Muscle of arm (tissue), 14 donors: ENCODE results near the gene ARL6IP5. TPM values are rescaled to one million over a fixed set of nuclear protein-coding genes. Genes with fewer than 3 reads are reported as not detected.

ENCODE experiments used
- DNase-seq: peaks from one replicate; pipeline ENCODE4 v3.0.0-alpha.2; 2013
- long read RNA-seq, 11 donors: transcript quantifications; one replicate each; lab custom pipeline, GENCODE V29; 2026
- polyA plus RNA-seq, 12 donors: library from polyadenylated mRNA; unstranded; fragments of 120-200 nt; gene quantifications; one replicate each; pipeline ENCODE4 v1.2.1, GENCODE V29; 2013; ENCODE audit not compliant: insufficient read length in 12 of 12

Gene ARL6IP5, protein sequence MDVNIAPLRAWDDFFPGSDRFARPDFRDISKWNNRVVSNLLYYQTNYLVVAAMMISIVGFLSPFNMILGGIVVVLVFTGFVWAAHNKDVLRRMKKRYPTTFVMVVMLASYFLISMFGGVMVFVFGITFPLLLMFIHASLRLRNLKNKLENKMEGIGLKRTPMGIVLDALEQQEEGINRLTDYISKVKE
- 100 to 1,000 TPM in 10 of 12 donors, 10 to 100 TPM in 1, not detected in 1; 75.8 to 167 (median 137) TPM for polyA plus RNA-seq
- long read RNA-seq, donor 1, transcript ARL6IP5-201 (3 exons, 2,101 nt): major isoform, 54 of 70 reads
- long read RNA-seq, donor 1, partial matches to known transcripts: 15 of 70 reads
- long read RNA-seq, donor 1, other reads (novel, unspliced or antisense): 0 of 70 reads
- long read RNA-seq, donor 2, transcript ARL6IP5-201 (3 exons, 2,101 nt): major isoform, 165 of 181 reads
- long read RNA-seq, donor 2, partial matches to known transcripts: 12 of 181 reads
- long read RNA-seq, donor 2, other reads (novel, unspliced or antisense): 0 of 181 reads
- long read RNA-seq, donor 3, transcript ARL6IP5-201 (3 exons, 2,101 nt): major isoform, 60 of 75 reads
- long read RNA-seq, donor 3, partial matches to known transcripts: 12 of 75 reads
- long read RNA-seq, donor 3, other reads (novel, unspliced or antisense): 0 of 75 reads
- long read RNA-seq, donor 4, transcript ARL6IP5-201 (3 exons, 2,101 nt): major isoform, 39 of 46 reads
- long read RNA-seq, donor 4, partial matches to known transcripts: 6 of 46 reads
- long read RNA-seq, donor 4, other reads (novel, unspliced or antisense): 0 of 46 reads
- long read RNA-seq, donor 5, transcript ARL6IP5-201 (3 exons, 2,101 nt): major isoform, 212 of 238 reads
- long read RNA-seq, donor 5, partial matches to known transcripts: 22 of 238 reads
- long read RNA-seq, donor 5, other reads (novel, unspliced or antisense): 0 of 238 reads
- long read RNA-seq, donor 6, transcript ARL6IP5-201 (3 exons, 2,101 nt): major isoform, 51 of 74 reads
- long read RNA-seq, donor 6, partial matches to known transcripts: 23 of 74 reads
- long read RNA-seq, donor 6, other reads (novel, unspliced or antisense): 0 of 74 reads
- long read RNA-seq, donor 7, transcript ARL6IP5-201 (3 exons, 2,101 nt): major isoform, 40 of 49 reads
- long read RNA-seq, donor 7, partial matches to known transcripts: 8 of 49 reads
- long read RNA-seq, donor 7, other reads (novel, unspliced or antisense): 0 of 49 reads
- long read RNA-seq, donor 8, transcript ARL6IP5-201 (3 exons, 2,101 nt): major isoform, 137 of 836 reads
- long read RNA-seq, donor 8, partial matches to known transcripts: 611 of 836 reads
- long read RNA-seq, donor 8, other reads (novel, unspliced or antisense): 88 of 836 reads
- long read RNA-seq, donor 9, transcript ARL6IP5-201 (3 exons, 2,101 nt): major isoform, 42 of 54 reads
- long read RNA-seq, donor 9, partial matches to known transcripts: 11 of 54 reads
- long read RNA-seq, donor 9, other reads (novel, unspliced or antisense): 0 of 54 reads
- long read RNA-seq, donor 10, transcript ARL6IP5-202 (2 exons, 580 nt): minor isoform, 6 of 176 reads
- long read RNA-seq, donor 10, transcript ARL6IP5-201 (3 exons, 2,101 nt): major isoform, 111 of 176 reads
- long read RNA-seq, donor 10, partial matches to known transcripts: 59 of 176 reads
- long read RNA-seq, donor 10, other reads (novel, unspliced or antisense): 0 of 176 reads
- long read RNA-seq, donor 11, transcript ARL6IP5-201 (3 exons, 2,101 nt): major isoform, 88 of 425 reads
- long read RNA-seq, donor 11, partial matches to known transcripts: 335 of 425 reads
- long read RNA-seq, donor 11, other reads (novel, unspliced or antisense): 0 of 425 reads

DNA sequence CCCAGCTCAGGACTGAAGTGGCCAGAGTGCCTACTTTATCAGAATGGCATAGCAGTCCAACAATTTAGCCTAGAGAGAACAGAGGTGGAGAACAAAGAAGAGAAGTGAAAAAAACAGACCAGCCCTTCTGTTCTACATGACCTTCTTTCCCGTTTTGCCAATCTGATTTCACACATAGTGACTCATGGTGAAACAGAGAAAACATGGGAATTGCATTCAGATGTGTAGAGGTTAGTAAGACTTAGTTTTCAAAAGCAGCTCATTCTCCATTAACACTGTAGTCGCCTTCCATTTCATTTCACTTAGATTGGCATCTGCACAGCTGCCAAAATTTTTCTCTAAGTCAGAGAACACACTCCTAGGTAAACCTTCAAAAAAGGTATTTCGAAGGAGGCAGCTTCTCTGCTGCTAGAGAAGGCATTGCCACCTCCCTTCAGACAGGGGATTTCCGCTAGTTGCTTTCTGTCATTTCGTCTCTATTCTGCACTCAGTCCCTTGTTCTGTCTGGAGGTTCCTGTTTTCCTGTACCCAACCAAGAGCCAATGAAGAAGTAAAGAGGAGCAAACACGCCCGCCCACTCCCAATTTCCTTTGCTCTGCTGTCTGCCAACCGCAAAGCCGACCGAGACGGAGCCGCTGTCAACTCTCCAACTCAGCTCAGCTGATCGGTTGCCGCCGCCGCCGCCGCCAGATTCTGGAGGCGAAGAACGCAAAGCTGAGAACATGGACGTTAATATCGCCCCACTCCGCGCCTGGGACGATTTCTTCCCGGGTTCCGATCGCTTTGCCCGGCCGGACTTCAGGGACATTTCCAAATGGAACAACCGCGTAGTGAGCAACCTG lies at the start of gene ARL6IP5:
ARL6IP5 (plus strand) TSS at position 612 of the 842 bp plus-strand sequence; CDS start at position 723, 111 bp downstream.
- DNase-seq: peak; percentile 96

DNA sequence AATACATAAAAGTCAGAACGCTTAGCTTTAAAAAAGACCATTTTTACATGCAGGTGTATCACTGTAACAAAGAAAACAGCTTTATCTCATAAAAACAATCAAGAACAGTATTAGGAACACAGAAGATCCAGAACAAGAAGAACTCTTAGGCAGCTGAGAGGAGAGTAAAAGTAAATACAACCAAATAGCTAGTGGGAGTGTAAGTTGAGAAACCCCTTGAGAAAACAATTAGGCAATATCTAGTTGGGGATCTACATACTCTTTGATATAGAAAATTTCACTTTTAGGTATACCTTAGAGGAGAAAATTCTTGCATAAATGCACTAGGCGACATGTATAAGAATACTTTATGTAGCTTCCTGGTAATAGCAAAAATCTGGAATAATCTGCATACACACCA lies 40.1 kb upstream of the ARL6IP5 start:
- no peak for DNase-seq

DNA sequence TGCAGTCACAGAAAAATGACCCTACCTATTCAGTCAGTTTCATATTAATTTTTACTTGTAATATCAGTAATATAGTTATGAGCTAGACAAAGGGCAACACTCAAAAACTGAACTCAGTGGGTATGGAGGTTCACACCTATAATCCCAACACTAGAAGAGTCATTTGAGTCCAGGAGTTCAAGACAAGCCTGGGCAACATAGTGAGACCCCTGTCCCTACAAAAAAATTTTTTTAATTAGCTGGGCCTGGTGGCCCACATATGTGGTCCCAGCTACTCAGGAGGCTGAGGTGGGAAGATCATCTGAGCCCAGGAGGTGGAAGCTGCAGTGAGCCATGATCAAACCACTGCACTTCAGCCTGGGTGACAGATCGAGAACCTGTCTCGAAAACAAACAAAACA lies 35.7 kb upstream of the ARL6IP5 start:
- no peak for DNase-seq

DNA sequence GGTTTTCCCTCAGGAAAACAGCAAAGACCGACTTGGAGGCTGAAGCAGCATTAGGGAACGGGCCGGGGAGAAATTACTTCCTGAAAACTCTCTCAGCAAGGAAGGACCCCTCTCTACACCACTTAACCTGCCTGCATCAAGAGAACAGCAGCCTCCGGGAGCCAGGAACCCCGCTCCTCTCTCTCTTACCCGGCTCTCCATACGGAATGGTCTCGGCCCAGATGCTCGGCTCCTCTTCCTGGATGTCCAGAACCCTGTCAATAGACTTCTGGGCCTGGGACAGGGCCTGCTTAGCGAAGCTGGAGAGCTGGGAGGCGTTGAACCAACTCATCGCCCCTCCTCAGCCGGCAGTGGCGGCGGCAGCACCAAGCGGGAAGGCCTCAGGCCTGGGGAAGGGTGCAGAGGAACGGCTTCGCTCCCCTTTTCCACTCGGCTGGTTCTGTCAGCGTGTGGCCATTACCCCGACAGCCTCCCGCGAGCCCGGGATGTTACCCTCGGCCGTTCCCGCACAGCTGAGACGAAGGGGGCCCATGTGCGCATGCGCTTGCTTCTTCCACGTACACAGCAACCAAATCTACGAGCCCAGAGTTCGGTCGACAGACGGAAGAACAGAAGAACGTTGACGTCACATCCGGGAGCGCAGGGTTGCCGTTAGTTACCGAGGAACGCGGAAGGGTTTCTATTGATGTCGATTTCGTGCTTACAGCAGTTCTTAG lies 32.8 kb upstream of the ARL6IP5 start, which contains the start of gene TMF1:
TMF1 (minus strand) TSS at position 578 of the 716 bp plus-strand sequence; CDS start at position 331, 247 bp downstream.
- DNase-seq: peak; percentile 99

DNA sequence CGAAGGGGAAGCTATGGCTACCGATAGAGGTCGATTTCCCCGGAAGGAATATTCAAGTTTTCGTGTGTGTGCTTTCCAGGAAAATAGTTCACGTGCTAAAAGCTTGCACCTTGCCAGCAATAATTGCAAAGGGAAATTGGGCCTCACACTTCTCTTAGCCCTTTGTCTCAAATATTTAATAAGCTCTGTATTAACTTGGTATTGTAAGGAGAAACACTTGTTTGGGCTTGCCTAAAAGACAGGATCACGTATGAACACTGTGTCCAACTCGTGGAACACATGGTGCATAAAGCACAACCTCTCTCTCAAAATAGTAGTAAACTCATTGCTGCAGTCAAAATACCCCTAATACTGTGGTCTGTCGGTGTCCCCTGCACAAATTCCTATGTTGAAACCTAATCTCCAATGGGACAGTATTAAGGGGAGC lies 32.3 kb upstream of the ARL6IP5 start:
- no peak for DNase-seq

DNA sequence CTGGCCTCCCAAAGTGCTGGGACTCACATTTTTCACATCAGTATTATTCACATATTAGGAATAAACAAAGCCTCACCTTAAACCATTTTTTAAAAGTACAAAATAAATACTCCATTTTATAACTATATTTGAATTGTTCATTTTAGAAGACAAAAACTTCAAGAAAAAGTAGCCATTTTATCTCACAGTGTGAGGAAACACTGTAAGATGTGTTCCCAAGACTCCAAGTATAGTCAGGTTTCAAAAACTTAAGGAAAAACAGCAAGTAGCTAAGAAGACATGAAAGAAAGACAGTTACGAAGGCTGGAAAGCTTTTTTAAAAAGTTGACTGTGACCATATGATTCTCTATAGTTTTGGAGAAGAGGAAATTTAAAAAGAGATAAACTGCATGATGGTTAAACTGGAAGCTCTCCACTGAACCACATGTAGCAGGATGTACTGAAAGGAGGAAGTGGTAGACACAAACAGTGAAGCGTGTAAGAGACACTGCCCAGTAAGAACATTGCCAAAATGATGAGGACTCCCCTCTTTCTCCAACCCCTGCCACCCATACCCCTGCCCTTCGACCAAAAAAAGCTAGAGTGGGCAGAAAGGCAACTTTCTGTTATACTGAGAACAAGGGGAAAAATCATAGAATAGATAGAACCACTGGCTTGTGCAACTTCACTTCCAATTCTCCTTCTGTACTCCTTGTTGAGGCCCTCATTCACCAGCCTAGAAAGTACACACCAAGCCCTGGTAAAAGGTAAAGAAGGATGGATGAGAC lies 26.4 kb upstream of the ARL6IP5 start:
- DNase-seq: no peak

DNA sequence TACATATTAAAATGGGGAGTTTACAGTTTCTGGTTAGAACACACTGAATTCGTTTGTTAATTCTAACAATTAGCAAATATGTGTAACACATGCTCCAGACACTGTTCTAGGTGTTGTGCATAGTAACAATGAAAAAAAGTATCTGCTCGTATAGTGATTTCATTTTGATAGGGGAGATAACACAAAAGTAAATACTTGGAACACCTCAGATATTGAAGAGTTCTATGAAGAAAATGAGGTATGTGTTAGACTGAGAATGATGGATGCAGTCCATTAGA lies 25.9 kb upstream of the ARL6IP5 start:
- no peak for DNase-seq

DNA sequence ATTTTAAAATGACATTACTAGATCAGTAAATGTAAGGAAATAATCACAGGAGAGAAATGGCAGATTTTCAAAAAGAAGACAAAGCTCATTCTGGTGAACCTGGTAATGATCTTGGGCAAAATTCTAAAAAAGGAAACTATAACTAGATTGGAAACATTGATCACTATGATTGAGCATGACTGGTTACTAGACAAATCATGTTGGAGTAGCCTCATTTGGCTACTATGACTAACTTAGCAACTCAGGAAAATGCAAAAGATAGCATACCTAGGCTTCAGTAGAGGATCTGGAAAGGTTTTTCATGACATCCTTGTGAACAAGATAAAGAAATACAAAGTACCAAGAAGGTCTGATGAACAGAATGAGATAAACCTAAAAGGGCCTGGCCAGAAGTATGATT lies 25.0 kb upstream of the ARL6IP5 start:
- no peak for DNase-seq

DNA sequence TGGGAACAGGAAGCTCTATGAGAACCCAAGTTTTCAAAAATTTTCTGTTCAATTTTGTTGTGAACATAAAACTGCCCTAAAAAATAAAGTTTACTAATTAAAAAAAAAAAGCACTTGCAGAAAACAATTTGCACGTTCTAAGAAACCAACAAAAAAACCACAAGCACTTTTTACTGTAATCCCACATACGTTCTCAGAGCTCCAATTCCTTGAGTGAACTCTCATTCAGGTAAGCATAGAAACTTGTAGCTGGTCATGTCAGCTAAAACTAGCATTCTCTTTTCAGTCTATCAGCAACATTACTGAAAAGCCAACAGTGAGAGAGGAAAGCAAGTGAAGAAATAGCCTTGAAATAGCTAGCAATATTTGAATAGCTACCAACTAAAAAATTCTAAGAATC lies 21.1 kb upstream of the ARL6IP5 start:
- no peak for DNase-seq

DNA sequence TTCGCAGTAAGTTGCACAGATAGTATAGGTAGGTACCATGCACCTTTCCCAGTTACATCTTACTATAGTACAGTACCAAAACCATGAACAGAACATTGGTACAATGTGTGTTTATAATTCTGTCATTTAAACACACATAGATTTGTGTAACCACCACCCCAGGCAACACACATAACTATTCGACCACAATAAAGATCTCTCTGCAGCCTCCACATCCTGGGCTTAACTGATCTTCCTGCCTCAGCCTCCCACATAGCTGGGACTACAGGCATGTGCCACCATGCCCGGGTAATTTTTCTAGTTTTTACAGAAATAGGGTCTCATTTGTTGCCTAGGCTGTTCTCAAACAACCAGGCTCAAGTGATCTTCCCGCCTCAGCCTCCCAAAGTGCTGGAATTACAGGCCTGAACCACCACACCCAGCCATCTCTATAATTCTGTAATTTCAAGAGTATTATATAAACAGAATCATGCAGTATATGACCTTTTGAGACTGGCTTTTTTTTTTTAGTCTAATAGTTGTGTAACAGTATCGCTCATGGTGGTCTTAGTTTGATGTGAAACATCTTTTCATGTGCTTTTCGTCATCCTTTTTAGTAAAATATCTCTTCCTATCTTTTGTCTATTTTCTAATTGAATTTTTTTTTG lies 19.3 kb upstream of the ARL6IP5 start:
- no peak for DNase-seq

DNA sequence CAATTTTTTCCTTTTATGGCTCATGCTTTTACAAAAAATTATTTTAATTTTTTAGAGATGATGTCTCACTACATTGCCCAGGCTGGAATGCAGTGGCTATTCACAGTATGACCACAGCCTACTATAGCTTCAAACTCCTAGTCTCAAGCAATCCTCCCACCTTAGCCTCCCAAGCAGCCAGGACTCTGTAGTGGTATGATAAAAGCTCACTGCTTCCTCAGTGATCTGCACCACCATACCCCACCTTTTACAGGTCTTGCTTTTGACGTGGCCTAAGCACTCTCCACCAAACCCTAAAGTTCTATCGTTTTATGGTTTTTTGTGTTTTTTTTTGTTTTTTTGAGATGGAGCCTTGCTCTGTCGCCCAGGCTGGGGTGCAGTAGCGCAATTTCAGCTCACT lies 18.6 kb upstream of the ARL6IP5 start:
- no peak for DNase-seq

DNA sequence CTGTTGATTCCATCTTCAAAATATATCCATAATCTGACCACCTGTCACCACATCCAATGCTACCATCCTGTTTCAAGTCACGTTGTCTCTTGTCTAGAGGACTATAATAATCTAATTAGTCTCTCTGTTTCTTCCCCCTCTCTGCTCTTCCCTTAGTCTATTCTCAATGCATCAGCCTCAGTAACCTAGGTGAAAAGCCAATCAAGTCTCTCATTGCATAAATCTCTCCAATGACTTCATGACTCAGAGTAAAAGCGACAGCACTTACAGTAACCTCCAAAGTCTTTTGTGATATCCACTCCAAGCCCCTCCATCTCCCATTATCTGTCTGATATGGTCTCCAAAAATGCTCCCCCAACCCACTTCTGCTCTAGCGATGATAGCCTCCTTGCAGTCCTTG lies 11.8 kb upstream of the ARL6IP5 start:
- no peak for DNase-seq

DNA sequence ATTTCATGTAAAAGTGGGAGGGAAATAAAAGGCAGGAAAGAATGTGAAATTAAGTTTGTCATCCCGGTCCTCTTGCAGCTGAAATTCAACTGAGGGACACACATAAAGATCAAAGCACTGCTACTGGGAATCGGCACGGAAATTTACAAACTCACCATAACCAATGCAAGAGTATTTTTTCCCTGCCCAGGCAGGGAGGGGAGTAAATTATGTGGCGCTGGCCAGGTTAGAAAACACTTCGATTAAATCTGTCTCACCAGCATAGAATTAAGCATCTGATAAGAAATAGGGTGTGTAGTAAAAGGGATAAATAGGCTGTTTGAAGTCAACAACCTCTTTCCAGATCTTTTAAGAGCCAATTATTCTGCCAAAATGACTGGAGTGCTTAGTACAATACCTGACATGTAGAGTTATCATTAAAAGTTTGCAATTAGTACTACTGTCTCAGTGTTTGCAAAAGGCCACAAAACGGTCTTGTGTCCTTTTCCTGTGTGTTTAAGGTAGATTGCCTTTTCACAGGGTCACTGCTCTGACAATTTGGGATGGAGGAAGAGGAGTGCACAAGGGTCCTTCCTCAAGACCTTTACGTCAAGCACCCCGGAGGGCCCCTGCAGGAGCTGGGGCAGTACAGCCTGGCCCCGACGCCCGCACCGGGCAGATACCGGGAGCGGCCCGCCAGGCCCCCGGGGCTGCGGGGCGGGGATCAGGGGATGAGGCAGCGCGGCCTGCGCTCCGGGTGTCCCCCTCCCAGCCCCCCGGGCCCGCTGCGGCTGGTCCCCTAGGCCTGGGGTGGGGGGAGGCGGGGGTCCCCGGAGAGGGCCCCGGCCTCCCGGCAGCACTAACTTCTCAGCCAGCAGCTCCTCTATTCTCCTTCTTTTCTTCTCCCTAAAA lies 5.2 kb upstream of the ARL6IP5 start:
- no peak for DNase-seq

DNA sequence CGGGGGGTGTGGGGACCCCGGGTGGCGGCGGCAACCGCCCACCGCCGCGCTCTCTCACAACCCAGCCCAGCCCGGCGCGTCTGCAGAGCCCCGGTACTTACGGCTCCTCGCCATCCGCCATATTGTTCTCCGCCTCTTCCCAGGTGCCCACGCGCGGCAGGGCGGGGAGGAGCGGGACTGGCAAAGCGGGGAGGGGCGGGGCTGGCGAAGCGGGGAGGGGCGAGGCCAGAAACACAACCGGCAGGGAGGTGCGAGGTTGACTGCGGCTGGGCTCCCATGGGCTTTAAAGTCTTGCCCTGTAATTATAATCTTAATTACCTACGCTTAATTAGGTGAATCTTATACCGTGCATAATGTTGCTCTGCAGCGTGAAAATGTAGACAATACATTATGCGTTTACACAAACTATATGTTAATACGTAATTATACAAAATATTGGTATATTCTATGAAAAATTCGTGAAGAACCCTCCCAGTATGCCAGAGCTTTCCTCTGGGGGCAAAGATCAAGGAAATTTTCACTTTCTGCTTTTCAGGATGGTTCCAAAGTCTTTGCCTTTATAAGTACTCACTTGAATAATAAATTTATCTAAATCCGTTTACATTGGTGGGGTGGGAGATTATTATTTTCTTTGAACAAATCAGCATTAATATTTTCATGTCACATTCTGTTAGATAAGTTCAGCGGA lies 4.4 kb upstream of the ARL6IP5 start, which contains the start of gene UBA3:
UBA3 (minus strand) TSS at position 133 of the 688 bp plus-strand sequence; CDS start at position 121, 12 bp downstream.
- DNase-seq: peak; percentile 81

DNA sequence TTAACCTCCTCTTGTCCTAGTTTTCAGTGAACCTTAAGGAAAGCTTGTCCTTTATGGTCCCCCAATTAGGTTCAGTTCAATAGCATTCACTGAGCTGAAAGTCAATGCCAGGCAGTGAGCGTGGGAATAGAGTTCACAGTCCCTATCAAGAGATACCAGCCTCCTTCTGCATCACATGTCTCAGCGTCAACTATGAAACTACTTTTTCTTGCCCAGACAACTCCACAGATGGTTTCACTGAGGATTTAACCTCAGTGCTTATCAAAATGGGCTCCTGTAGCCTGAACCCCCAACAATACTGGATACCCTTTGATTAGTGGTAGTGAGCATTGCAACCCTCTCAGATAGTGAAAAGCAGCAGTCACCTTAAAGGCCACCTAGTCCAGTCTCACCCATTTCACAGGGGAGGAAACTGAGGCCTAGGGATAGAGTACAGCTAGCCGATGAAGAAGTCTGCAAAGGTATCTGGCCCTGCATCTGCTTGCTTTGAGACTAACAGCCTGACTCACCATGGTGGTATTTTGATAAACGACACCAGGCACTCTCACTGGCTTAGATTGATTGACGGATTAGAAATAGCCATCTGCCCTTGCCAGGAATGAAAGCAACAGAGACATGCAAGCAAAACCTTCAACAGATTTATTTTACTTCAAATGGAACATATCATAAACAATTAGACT lies 3.0 kb upstream of the ARL6IP5 start:
- DNase-seq: no peak
